Stimulated activated CD8-positive, alpha-beta memory T cell treated with anti-CD3 and anti-CD28 coated beads, Interleukin-15, amount 100 ng/mL, for 48 hours (primary cell): ENCODE data around the gene CD151.
A peak's percentile ranks its signal among the peaks of the same experiment; 100 is the strongest.

Experiments
- DNase-seq, 2 donors: peaks; one replicate each; pipeline ENCODE4 v3.0.0-alpha.2; 2020; ENCODE audit warnings: low read depth in 2 of 2

Gene CD151

DNA sequence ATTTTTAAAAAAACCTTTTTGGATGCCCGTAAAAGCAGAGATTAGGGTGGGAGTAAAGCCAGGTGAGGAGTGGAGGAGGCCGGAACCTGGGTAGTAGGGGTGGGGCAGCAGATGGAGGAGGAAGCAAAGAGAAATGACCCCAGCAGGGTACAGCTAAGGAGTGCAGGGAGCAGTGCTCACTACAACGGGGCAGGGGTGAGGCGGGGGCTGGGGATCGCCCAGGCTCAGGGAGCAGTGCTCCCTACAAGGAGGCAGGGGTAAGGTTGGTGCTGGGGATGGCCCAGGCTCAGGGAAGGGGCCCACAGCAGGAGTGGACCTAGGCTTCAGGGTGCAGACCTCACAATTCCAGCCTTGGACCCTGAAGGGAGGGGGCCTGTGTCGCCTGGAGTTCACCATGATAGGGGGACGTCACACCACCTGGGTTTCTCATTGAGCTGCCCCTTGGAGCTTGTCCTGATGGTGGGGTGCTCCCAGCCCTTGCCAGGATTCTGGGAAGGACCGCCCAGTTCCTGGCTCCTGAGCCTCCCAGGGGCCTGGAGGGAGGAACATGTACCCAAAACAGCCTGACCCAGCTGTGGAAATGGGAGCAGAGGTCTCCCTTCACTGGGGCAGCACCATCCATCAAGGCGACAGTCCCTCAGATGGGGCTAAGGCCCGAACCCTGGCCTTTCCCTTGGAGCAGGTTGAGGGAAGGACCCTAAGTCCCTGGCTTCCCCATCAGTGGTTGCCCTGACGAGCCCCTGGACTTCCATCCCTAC is 16.9 kb upstream of the CD151 start:
- no peak for DNase-seq

DNA sequence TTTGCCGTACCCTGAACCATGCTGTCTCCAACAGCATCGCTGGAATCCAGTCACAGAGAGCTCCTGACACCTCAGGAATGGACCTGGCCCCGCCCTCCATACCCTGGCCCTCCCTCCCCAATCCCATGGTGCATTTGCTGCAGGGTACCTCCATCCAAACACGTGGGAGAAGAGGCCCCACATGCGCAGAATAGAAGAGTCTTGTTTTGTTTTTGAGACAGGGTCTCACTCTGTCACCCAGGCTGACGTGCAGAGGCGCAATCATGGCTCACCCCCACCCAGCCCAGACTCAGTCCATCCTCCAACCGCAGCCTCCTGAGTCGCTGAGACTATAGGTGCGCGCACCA is 16.3 kb upstream of the CD151 start:
- no peak for DNase-seq

DNA sequence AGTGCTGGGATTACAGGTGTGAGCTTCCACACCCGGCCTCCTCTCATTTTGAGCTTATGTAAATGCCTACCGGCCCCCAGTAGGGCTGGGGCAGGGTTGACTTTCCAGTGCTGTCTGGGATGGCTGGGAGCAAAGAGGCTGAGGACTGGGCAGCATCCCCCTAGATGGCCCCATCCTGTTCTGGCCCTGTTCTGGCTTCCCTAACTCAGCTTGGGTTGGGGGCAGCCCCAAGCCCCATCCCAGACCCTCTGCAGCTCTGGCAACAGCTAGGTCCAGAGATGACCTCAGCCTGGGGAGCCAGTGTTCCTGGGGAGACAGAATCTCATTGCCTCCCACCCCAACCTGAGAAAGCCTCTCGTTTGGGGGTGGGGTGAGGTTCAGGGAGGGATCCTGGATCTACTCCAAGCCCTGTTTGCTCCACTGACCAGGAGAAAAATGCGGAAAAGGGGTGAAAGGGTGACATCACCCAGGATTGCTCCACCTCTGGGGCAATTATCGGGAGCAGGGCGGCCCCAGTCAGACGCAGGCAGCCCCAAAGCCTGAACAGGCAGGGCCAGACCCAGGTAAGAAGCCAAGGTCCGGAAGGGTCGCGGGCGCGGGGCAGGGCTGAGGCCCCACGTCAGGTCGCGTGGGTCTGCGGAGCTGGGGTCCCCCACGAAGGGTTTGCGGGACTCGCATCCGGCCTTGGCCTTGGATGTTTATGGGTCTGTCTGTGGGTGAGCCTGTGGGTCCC is 14.2 kb upstream of the CD151 start, which contains the start of gene PNPLA2:
PNPLA2 (plus strand) TSS at position 519 of the 733 bp plus-strand sequence. CDS start 805 bp downstream, outside the sequence.
- DNase-seq = no peak

DNA sequence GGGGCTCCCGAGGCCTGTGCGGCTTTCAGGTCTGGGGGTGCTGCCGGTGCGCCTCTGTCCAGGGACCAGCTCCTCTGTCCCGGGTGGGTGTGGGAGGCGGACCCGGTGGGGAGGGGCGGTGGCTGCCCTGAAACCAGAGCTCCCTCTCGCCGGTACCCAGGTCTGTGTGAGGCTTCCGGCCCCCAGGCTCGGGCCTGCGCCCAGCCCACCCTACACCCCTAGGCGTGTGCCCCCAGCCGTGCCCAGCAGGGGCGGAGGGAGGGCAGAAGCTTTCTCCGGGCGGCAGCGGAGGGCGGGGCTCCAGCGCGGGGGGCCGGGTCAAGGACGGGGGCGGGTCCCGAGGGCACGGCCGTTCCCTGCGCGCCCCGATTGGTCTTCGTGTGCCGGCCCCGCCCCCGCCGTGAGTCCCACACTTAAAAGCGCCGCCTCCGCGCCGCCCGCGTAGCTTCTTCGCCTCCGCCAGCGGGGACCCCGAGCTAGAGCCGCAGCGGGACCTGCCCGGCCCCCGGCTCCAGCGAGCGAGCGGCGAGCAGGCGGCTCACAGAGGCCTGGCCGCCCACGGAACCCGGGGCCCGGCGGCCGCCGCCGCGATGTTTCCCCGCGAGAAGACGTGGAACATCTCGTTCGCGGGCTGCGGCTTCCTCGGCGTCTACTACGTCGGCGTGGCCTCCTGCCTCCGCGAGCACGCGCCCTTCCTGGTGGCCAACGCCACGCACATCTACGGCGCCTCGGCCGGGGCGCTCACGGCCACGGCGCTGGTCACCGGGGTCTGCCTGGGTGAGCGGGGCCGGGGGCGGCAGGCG is 13.4 kb upstream of the CD151 start:
- peak; percentile 84 to 87 for DNase-seq

DNA sequence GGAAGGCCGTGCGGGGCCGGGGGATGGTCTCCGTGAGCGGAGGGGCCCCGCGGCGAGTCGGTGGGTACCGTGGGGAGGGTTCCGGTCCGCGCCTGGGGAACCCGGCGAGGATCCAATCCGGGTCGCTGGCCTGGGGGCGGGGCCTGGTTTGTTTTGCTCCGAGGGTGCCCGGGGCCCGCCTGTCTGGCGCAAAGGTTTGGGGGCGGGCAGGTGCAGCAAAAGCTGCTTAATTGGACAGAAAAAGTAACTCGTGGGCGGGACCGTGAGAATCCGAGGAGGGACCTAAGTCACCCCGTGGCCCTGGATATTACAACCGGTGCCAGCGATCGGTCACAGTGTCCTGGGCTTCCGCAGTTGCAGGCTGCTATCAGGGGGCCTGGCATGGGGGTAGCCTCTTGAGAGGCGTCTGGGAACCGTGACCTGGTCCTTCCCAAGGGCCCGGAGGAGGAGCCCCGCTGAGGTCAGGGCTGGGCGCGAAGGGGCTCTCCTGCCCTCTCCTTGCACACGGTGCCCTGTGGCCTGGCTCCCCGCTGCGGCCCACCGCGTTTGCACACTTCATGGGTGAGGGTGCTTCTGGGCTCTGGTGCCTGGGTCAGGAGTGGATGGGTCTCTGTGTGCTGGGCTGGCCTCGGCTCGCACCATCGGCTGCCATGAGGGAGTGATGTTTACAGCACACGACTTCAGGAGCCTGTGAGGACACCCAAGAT is 12.7 kb upstream of the CD151 start:
- peak; percentile 88 to 91 for DNase-seq

DNA sequence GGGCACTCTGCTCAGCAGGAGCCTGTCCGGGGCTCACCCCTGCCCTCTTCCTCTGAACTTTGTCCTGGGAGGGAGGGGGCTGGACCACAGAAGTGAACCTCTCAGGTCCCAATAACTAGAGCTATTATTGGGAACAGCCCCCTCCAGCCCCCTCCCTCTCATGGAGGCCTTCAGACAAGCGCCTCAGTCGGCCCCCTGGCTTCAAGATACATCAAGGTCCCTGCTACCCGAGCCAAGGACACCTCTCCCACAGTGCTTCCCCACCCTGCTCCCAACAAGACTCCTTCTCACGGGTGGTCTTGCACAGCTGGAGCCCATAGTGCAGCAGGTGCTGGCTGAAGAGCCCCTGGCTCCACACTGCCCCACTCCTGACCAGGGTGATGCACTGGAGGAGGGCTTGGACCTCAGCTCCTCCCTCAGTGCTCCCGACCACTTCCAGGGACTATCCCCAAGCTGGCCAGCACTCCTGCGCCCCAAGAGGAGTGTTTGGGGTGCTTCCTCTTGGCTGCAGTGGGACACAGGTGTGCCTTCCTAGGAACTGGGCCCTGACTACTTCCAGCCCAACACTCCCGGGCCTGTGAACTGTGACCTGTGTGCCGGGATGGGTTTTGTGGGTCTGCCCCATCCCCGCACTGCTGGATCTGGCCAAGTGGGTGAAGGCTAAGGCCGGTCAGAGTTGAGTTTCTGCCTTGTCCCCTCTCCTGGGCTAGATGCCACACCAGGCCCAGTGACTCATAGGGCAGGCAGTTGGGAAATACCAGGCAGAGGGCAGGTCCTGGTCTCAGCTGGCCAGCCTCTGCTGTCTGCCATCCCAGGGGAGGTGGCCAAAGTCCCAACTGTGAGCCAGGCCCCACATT is 11.9 kb upstream of the CD151 start:
- DNase-seq = no peak

DNA sequence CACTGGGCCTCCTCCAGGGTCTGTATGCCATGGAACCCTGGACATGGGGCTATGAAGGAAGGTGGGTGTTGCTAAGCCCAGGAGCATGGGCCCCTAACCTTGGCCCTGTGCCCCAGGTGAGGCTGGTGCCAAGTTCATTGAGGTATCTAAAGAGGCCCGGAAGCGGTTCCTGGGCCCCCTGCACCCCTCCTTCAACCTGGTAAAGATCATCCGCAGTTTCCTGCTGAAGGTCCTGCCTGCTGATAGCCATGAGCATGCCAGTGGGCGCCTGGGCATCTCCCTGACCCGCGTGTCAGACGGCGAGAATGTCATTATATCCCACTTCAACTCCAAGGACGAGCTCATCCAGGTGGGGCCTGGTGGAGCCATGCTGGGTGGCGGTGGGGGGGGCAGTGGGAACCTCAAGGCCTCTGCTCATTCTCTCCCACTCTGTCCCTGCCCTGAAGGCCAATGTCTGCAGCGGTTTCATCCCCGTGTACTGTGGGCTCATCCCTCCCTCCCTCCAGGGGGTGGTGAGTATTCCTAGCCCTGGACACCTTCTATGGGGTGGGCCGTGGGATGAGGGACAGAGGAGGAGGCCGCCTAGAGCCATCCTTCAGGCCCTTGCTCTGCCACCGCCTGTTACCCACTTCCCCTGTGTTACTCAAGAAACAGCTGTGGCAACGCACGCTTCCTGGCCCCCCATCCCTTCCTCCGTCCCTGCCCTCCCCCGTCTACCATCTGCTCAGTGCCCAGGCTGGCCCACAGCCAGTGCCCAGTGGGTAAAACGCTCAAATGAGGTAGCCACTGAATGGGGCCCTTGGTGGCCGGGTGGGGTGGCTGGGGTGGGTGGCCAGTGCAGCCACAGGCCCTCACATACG is 11.0 kb upstream of the CD151 start:
- no peak for DNase-seq

DNA sequence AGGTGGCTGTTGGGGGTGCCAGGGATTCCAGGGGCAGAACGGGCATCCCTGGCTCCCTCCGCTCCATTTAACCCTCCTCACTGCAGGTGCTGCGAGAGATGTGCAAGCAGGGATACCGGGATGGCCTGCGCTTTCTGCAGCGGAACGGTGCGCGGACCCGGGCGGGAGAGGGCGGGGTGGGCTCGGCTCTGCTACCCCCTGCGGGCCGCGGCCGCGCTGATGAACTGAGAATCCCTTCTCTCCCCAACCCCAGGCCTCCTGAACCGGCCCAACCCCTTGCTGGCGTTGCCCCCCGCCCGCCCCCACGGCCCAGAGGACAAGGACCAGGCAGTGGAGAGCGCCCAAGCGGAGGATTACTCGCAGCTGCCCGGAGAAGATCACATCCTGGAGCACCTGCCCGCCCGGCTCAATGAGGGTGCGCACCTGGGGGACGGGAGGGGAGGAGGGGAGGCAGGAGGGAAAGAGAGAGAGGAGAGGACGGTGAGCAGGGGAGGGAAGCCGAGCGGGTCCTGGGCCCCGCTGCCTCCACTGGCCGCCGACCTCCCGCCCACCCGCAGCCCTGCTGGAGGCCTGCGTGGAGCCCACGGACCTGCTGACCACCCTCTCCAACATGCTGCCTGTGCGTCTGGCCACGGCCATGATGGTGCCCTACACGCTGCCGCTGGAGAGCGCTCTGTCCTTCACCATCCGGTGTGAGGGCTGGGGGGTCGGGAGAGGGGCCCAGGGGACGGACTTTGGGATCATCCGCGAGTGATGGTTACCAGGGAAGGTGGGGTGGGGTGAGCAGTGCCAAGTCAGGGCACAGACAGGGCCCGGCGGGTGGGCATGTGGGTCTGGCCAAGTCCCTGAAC is 9.1 kb upstream of the CD151 start:
- no peak for DNase-seq

DNA sequence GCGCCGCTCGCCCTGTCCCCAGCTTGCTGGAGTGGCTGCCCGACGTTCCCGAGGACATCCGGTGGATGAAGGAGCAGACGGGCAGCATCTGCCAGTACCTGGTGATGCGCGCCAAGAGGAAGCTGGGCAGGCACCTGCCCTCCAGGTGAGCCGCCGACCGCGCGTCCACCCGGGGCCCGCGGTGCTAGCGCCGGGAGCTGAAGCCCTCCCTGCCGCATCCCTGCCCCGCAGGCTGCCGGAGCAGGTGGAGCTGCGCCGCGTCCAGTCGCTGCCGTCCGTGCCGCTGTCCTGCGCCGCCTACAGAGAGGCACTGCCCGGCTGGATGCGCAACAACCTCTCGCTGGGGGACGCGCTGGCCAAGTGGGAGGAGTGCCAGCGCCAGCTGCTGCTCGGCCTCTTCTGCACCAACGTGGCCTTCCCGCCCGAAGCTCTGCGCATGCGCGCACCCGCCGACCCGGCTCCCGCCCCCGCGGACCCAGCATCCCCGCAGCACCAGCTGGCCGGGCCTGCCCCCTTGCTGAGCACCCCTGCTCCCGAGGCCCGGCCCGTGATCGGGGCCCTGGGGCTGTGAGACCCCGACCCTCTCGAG is 8.4 kb upstream of the CD151 start:
- no peak for DNase-seq

DNA sequence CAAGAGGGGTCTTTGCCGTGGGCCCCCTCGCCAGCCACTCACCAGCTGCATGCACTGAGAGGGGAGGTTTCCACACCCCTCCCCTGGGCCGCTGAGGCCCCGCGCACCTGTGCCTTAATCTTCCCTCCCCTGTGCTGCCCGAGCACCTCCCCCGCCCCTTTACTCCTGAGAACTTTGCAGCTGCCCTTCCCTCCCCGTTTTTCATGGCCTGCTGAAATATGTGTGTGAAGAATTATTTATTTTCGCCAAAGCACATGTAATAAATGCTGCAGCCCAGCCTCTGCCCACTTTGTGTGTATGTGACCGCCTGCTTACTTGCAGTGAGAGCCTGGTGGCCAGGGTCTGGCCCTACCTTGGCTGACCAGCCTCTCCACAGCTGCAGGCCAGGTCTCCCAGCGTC is 7.8 kb upstream of the CD151 start:
- DNase-seq = no peak

DNA sequence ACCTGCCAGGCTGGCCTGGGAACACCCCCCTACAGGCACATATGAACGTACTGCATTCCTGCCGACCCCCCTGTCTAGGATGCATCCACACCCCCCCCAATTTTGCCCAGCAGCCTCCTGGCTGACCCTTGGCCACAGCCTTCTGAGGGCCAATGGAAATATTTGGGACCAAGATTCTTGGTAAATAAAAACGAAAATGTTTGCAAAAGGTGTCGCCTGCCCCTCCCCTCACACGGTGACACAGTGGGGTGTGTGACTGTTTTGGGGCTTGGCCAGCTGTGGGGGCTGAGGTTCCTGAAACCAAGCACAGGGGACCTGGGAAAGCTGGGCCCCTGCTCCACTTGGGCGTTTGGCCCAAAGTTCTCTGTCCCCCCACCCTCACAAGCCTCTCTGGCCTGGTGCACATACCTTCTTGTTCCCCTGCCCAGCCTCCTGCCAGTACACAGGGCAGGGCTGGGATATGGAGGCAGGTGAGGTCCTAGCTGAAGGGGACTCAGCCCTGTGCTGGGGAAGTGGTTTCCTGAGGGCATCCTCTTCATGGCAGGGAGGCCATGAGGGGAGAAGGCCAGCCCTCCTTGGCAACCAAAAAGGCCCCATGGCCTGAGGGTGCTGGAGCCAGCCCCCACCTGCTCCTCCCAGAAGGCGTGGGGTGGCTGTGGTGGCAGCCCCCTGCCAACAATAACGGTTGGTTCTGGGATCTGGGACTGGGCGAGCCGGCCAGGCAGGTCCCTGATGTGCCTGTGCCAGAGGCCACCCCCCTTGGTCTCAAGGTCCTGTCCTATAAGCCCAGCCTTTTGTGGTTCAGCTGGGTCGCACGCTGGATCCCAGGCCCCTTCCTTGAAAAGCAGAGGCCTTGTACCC is 7.2 kb upstream of the CD151 start:
- DNase-seq = no peak

DNA sequence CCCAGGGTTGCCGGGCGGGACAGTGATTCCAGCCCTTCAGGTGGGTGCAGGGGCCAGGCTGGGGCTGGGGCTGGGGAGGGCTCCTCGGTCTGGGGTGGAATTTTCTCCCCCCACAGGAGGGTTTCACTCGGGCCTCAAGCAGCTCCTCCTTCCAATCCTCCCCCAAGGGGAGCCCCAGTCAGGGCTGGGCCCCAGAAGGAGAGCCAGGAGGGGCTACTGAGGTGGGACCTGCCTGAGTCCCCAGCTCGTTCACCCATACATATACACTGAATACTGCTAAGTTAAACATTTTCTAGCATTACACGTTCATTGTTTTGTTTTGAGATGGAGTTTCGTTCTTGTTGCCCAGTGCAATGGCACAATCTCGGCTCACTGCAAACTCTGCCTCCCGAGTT is 6.5 kb upstream of the CD151 start:
- no peak for DNase-seq

DNA sequence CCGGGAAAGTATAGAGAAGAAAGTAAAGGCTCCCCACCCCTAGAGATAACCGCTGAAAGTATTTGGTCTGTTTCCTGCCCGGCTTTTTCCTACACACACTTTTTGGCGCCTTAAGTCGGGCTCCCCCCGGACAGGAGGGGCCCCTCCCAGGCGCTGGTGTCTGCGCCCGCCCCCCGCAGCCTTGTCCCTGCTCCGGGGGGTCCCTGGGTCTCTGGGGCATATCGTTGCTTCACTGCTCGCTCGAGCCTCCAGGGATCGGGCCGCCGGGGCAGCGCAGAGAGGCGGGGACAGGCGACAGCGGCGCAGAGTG is 6.0 kb upstream of the CD151 start:
- no peak for DNase-seq

DNA sequence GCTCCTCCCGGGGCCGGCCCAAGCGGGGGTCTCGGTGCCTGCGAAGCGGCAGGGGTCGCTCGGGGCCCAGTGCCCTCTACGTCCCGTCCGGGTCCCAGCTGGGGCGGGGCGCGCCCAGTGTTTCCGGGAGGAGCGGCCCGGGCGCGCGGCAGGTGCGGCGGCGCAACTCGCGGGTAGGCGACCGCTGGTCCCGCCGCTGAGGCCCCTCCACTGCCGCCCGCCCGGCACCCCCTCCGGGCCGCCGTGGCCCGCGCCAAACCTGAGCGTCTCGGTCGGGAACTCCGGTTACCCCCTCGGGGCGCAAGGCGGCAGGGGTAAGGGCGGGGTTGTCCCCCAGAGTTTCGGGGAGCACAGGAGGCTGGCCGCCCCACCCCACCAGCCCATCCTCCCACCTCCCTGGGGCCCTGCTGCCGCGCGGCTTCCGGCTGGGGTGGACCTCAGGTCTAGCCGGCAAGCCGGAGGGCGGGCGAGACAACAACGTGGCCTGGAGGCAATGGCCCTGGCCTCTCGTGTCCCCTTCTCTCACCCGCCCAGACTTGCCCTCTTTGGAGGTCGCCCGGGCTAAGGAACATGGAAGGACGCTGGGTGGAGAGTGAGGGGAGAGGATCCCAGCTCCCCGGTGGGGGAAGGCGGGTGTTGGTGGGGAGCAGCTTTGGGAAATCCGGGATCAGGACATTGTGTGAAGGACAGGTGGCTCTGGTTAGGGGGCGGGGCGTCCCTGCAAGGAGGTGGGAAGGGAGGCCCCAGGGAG is 5.4 kb upstream of the CD151 start:
- no peak for DNase-seq

DNA sequence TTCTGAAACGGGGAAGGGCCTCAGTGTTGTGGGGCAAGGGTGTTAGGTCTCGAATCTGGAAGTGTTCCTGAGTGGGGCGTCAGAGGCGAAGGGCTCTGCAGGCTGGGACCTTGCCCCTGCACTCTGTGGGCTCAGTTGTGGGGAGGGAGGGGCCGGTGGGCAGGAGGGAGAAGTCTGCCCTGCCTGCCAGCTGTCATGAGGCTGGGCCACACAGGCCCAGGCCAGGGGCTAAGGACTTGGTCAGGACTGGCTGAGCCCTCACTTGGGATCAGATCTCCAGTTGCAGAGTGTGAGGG is 4.9 kb upstream of the CD151 start, which contains the start of gene CRACR2B:
CRACR2B (plus strand) TSS at position 23 of the 296 bp plus-strand sequence. CDS start 689 bp downstream, outside the sequence.
- no peak for DNase-seq

DNA sequence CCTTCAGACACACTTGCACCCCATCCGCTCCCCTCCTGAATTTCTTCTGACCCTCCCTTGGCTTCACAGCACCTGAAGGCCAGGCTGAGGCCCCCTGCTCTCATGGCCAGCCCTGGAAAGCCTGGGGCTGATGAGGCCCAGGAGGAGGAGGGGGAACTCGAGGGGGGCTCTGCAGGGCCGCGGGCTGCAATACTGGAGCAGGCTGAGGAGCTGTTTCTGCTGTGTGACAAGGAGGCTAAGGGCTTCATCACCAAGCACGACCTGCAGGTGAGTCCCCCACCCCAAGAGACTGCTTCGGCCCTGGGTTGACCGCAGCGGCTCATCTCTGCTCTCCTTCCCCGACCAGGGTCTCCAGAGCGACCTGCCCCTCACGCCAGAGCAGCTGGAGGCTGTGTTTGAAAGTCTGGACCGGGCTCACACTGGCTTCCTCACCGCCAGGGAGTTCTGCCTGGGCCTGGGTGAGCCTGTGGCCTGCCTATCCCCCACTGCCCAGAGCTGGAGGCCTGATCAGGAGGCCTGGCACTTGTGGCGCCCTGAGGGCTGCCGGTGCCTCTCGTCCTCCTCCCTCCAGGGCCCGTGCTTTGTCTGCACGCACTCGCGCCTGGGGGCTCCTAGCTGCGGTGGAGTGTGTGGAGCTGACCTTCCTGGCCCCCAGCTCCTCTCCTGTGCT is 4.1 kb upstream of the CD151 start:
- no peak for DNase-seq
